GM23338 (cell line): Measurements from ENCODE around the gene THRB.

Experiments
- CREB1 ChIP-seq: fragments of 250-450 bp; sonication (Bioruptor Pico); IDR thresholded peaks from 2 replicates; pipeline ENCODE4 v1.5.0; 2020; ENCODE audit warnings: low read depth, mild to moderate bottlenecking, moderate library complexity
- EZH2 ChIP-seq: fragments of 200-600 bp; sonication (generic); IDR thresholded peaks from one replicate; pipeline ENCODE4 v1.8.0; 2017; ENCODE audit warnings: antibody characterized with exemption, mild to moderate bottlenecking, low read depth; ENCODE audit not compliant: unreplicated experiment
- EZH2phosphoT487 ChIP-seq: fragments of 200-600 bp; sonication (generic); IDR thresholded peaks from one replicate; pipeline ENCODE4 v1.8.1; 2018; ENCODE audit warnings: antibody characterized with exemption; ENCODE audit not compliant: unreplicated experiment
- JUNB ChIP-seq: IDR thresholded peaks from one replicate; pipeline ENCODE4 v1.6.1; 2016; ENCODE audit warnings: antibody characterized with exemption; ENCODE audit not compliant: unreplicated experiment
- NANOG ChIP-seq: IDR thresholded peaks from 2 replicates; pipeline ENCODE4 v1.6.1; 2016; ENCODE audit warnings: antibody characterized with exemption, borderline replicate concordance
- POLR2AphosphoS5 ChIP-seq: IDR thresholded peaks from 2 replicates; pipeline ENCODE4 v1.6.1; 2016; ENCODE audit warnings: antibody characterized with exemption, low read depth
- STAT1 ChIP-seq: IDR thresholded peaks from one replicate; pipeline ENCODE4 v1.6.1; 2016; ENCODE audit warnings: antibody characterized with exemption; ENCODE audit not compliant: unreplicated experiment
- ZNF114 ChIP-seq: fragments of 250-450 bp; sonication (Bioruptor Pico); IDR thresholded peaks from 2 replicates; pipeline ENCODE4 v1.5.0; 2020; ENCODE audit warnings: mild to moderate bottlenecking, moderate library complexity
- ZNF331 ChIP-seq: fragments of 250-450 bp; sonication (Bioruptor Pico); IDR thresholded peaks from 2 replicates; pipeline ENCODE4 v1.5.0; 2020; ENCODE audit warnings: low read depth, mild to moderate bottlenecking, moderate library complexity
- TF ChIP-seq, protein P1 (sequence below): IDR thresholded peaks from 2 replicates; pipeline ENCODE4 v1.6.1; 2016; ENCODE audit warnings: antibody characterized with exemption
- TF ChIP-seq, protein P2 (sequence below): IDR thresholded peaks from one replicate; pipeline ENCODE4 v1.6.1; 2018; ENCODE audit warnings: antibody characterized with exemption; ENCODE audit not compliant: unreplicated experiment
- TF ChIP-seq, protein P3 (sequence below), 2 experiments: fragments of 200-600 bp in 1 of 2; sonication (generic) in 1 of 2; conservative IDR thresholded peaks; 2 replicates each; pipeline versions ENCODE4 v1.5.1 to v1.6.1; 2016 to 2017; ENCODE audit warnings: antibody characterized with exemption in 2 of 2, low read depth in 2 of 2, mild to moderate bottlenecking in 2 of 2, moderate library complexity in 1 of 2
- TF ChIP-seq, protein P4 (sequence below): fragments of 250-450 bp; sonication (Bioruptor Pico); IDR thresholded peaks from 2 replicates; pipeline ENCODE4 v1.5.0; 2020; ENCODE audit warnings: mild to moderate bottlenecking, moderate library complexity

DNA sequence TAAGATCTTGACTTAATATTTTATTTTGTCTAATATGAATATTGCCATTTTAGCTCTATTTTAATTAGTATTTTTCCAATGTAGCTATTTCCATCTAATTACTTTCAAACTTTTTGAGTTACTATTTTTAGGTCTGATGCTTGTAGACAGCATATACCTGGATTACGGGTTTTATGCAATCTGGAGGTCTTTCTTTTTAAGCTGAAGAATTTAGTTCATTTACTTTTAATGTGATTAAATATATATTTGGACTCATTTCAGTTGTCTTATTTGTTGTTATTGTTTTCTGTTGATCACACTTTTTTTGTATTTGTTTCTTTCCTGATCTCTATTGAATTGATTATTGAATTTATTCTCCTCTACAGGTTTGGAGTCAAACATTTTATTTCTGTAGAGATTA is 30.3 kb downstream of the THRB start:
- TF ChIP-seq, protein P1, sequence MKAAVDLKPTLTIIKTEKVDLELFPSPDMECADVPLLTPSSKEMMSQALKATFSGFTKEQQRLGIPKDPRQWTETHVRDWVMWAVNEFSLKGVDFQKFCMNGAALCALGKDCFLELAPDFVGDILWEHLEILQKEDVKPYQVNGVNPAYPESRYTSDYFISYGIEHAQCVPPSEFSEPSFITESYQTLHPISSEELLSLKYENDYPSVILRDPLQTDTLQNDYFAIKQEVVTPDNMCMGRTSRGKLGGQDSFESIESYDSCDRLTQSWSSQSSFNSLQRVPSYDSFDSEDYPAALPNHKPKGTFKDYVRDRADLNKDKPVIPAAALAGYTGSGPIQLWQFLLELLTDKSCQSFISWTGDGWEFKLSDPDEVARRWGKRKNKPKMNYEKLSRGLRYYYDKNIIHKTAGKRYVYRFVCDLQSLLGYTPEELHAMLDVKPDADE = no peak
- TF ChIP-seq EZH2 (no peak), POLR2AphosphoS5 (no peak), ZNF331 (no peak), JUNB (no peak), EZH2phosphoT487 (no peak), NANOG (no peak), CREB1 (CRISPR knock-in tag) (no peak), STAT1 (no peak), ZNF114 (CRISPR knock-in tag) (no peak)
- TF ChIP-seq, protein P2, sequence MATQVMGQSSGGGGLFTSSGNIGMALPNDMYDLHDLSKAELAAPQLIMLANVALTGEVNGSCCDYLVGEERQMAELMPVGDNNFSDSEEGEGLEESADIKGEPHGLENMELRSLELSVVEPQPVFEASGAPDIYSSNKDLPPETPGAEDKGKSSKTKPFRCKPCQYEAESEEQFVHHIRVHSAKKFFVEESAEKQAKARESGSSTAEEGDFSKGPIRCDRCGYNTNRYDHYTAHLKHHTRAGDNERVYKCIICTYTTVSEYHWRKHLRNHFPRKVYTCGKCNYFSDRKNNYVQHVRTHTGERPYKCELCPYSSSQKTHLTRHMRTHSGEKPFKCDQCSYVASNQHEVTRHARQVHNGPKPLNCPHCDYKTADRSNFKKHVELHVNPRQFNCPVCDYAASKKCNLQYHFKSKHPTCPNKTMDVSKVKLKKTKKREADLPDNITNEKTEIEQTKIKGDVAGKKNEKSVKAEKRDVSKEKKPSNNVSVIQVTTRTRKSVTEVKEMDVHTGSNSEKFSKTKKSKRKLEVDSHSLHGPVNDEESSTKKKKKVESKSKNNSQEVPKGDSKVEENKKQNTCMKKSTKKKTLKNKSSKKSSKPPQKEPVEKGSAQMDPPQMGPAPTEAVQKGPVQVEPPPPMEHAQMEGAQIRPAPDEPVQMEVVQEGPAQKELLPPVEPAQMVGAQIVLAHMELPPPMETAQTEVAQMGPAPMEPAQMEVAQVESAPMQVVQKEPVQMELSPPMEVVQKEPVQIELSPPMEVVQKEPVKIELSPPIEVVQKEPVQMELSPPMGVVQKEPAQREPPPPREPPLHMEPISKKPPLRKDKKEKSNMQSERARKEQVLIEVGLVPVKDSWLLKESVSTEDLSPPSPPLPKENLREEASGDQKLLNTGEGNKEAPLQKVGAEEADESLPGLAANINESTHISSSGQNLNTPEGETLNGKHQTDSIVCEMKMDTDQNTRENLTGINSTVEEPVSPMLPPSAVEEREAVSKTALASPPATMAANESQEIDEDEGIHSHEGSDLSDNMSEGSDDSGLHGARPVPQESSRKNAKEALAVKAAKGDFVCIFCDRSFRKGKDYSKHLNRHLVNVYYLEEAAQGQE = no peak
- TF ChIP-seq, protein P3, sequence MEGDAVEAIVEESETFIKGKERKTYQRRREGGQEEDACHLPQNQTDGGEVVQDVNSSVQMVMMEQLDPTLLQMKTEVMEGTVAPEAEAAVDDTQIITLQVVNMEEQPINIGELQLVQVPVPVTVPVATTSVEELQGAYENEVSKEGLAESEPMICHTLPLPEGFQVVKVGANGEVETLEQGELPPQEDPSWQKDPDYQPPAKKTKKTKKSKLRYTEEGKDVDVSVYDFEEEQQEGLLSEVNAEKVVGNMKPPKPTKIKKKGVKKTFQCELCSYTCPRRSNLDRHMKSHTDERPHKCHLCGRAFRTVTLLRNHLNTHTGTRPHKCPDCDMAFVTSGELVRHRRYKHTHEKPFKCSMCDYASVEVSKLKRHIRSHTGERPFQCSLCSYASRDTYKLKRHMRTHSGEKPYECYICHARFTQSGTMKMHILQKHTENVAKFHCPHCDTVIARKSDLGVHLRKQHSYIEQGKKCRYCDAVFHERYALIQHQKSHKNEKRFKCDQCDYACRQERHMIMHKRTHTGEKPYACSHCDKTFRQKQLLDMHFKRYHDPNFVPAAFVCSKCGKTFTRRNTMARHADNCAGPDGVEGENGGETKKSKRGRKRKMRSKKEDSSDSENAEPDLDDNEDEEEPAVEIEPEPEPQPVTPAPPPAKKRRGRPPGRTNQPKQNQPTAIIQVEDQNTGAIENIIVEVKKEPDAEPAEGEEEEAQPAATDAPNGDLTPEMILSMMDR (conservative IDR thresholded peaks at IDR 0.05; ENCODE audit: low read depth in 2 of 2) = no peak
- TF ChIP-seq, protein P4, sequence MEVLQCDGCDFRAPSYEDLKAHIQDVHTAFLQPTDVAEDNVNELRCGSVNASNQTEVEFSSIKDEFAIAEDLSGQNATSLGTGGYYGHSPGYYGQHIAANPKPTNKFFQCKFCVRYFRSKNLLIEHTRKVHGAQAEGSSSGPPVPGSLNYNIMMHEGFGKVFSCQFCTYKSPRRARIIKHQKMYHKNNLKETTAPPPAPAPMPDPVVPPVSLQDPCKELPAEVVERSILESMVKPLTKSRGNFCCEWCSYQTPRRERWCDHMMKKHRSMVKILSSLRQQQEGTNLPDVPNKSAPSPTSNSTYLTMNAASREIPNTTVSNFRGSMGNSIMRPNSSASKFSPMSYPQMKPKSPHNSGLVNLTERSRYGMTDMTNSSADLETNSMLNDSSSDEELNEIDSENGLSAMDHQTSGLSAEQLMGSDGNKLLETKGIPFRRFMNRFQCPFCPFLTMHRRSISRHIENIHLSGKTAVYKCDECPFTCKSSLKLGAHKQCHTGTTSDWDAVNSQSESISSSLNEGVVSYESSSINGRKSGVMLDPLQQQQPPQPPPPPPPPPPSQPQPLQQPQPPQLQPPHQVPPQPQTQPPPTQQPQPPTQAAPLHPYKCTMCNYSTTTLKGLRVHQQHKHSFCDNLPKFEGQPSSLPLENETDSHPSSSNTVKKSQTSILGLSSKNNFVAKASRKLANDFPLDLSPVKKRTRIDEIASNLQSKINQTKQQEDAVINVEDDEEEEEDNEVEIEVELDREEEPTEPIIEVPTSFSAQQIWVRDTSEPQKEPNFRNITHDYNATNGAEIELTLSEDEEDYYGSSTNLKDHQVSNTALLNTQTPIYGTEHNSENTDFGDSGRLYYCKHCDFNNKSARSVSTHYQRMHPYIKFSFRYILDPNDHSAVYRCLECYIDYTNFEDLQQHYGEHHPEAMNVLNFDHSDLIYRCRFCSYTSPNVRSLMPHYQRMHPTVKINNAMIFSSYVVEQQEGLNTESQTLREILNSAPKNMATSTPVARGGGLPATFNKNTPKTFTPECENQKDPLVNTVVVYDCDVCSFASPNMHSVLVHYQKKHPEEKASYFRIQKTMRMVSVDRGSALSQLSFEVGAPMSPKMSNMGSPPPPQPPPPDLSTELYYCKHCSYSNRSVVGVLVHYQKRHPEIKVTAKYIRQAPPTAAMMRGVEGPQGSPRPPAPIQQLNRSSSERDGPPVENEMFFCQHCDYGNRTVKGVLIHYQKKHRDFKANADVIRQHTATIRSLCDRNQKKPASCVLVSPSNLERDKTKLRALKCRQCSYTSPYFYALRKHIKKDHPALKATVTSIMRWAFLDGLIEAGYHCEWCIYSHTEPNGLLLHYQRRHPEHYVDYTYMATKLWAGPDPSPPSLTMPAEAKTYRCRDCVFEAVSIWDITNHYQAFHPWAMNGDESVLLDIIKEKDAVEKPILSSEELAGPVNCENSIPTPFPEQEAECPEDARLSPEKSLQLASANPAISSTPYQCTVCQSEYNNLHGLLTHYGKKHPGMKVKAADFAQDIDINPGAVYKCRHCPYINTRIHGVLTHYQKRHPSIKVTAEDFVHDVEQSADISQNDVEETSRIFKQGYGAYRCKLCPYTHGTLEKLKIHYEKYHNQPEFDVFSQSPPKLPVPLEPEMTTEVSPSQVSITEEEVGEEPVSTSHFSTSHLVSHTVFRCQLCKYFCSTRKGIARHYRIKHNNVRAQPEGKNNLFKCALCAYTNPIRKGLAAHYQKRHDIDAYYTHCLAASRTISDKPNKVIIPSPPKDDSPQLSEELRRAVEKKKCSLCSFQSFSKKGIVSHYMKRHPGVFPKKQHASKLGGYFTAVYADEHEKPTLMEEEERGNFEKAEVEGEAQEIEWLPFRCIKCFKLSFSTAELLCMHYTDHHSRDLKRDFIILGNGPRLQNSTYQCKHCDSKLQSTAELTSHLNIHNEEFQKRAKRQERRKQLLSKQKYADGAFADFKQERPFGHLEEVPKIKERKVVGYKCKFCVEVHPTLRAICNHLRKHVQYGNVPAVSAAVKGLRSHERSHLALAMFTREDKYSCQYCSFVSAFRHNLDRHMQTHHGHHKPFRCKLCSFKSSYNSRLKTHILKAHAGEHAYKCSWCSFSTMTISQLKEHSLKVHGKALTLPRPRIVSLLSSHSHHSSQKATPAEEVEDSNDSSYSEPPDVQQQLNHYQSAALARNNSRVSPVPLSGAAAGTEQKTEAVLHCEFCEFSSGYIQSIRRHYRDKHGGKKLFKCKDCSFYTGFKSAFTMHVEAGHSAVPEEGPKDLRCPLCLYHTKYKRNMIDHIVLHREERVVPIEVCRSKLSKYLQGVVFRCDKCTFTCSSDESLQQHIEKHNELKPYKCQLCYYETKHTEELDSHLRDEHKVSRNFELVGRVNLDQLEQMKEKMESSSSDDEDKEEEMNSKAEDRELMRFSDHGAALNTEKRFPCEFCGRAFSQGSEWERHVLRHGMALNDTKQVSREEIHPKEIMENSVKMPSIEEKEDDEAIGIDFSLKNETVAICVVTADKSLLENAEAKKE = no peak
